Measurements from ENCODE around the gene C12orf57. TPM values are rescaled to one million over a fixed set of nuclear protein-coding genes. Genes with fewer than 3 reads are reported as not detected.

The C12orf57 gene
- total and polyA plus RNA-seq, 2 of the 13 experiments (the other 11 are each of a cell fraction or from before 2014, with no cell fraction given), result 84.0 to 287 TPM

GRCh38 chr12:6902448-6902847, 41.4 kb upstream of the C12orf57 start:
- Histone ChIP-seq H3K79me2 (ENCODE audit: insufficient read depth, low read length) (no peaks in the 10 kb centered on the region), H3K9me3 (ENCODE audit: low read length) (no peaks in the 10 kb centered on the region), H3K4me1 (ENCODE audit: insufficient read depth, low read length) (peaks cover 66% of the 10 kb centered on the region), H3K4me2 (ENCODE audit: low read depth, low read length) (no peak overlapping the region), H3K27me3 (ENCODE audit: control insufficient read depth in 1 of 2, insufficient read depth in 2 of 2, low read length in 2 of 2) (no peaks in the 10 kb centered on the region), H3K36me3 (replicated peaks in 1 of 2; ENCODE audit: control insufficient read depth in 1 of 2, insufficient read depth in 2 of 2, low read length in 2 of 2) (no peaks in the 10 kb centered on the region), H4K20me1 (ENCODE audit: insufficient read depth, low read length) (no peaks in the 10 kb centered on the region), H3K9ac (ENCODE audit: insufficient read depth, low read depth, low read length) (no peak overlapping the region), H3K27ac (ENCODE audit: extremely low read length, insufficient read depth, low read length) (no peak overlapping the region), H2AFZ (ENCODE audit: low read length) (no peak overlapping the region), H3K4me3 (replicated peaks in 1 of 3; ENCODE audit: insufficient read depth in 1 of 3, low read depth in 2 of 3, low read length in 3 of 3) (no peak overlapping the region)
- no TSS peak for BruUV-seq (replicated peaks)
- POLR2A ChIA-PET, result interaction anchor here (1.1 to 3.1 kb wide), 5 partner anchors 11 to 41 kb away, joined by 3 to 12 read pairs (median 5); partner anchors contain the start of genes C12orf57, ENO2, RNU7-1 and SPSB2
- CTCF ChIA-PET (ENCODE audit: low intra/inter-chr PET ratio, low total read pairs), result no interaction called here
- no peak for ATAC-seq
- intact Hi-C loops (cut with micrococcal nuclease; ENCODE audit: unreplicated experiment), result no loop called here
- in situ Hi-C loops (cut with HindIII; ENCODE audit: extremely low pct_ligation_motif_present, low pct_unique_long_range_greater_than_20kb), result no loop called here
- no peak for DNase-seq (ENCODE audit: low spot score)
- no peak for FAIRE-seq
- WGBS (ENCODE audit: low lambda C conversion rate), result 40% methylated on average over 4 of the region's 4 CpGs
- no peak for TF ChIP-seq ZNF543 (CRISPR knock-in tag; IDR thresholded peaks at IDR 0.05)
- 0 out of 2 replicates have a peak, but pooled peaks have one; percentile 40 for TF ChIP-seq PRDM15 (CRISPR knock-in tag; IDR thresholded peaks at IDR 0.05)
- TF ChIP-seq ZNF615 (CRISPR knock-in tag; IDR thresholded peaks at IDR 0.05; ENCODE audit: borderline replicate concordance), result no peak

- peaks cover 66% of the 10 kb centered on the region for H3K4me1 ChIP-seq (ENCODE audit: insufficient read depth, low read length)
- H3K27ac ChIP-seq (ENCODE audit: extremely low read length, insufficient read depth, low read length), result no peak overlapping the region
- FAIRE-seq (no peak), DNase-seq (ENCODE audit: low spot score) (no peak), ATAC-seq (no peak)
- WGBS (ENCODE audit: low lambda C conversion rate), result 67% methylated on average over 1 of the region's 1 CpG
- CTCF ChIA-PET (ENCODE audit: low intra/inter-chr PET ratio, low total read pairs), result no interaction called here
- peak overlapping the region; percentile 96 for H3K4me2 ChIP-seq (ENCODE audit: low read depth, low read length)
- no peak overlapping the region for H3K9ac ChIP-seq (ENCODE audit: insufficient read depth, low read depth, low read length)
- intact Hi-C loops (cut with micrococcal nuclease; ENCODE audit: unreplicated experiment), result no loop called here
- BruUV-seq (replicated peaks), result no TSS peak
- no peak overlapping the region for H3K4me3 ChIP-seq (replicated peaks in 1 of 3; ENCODE audit: insufficient read depth in 1 of 3, low read depth in 2 of 3, low read length in 3 of 3)
- in situ Hi-C loops (cut with HindIII; ENCODE audit: extremely low pct_ligation_motif_present, low pct_unique_long_range_greater_than_20kb), result no loop called here
- POLR2A ChIA-PET, result interaction anchor here (1.3 to 2.2 kb wide), 2 partner anchors 12 to 40 kb away, joined by 3 to 10 read pairs; partner anchors contain the start of genes C12orf57 and RNU7-1
- H3K79me2 ChIP-seq (ENCODE audit: insufficient read depth, low read length), result no peaks in the 10 kb centered on the region
- no peaks in the 10 kb centered on the region for H3K36me3 ChIP-seq (replicated peaks in 1 of 2; ENCODE audit: control insufficient read depth in 1 of 2, insufficient read depth in 2 of 2, low read length in 2 of 2)
- H2AFZ ChIP-seq (ENCODE audit: low read length), result peak overlapping the region; percentile 90
- H4K20me1 ChIP-seq (ENCODE audit: insufficient read depth, low read length), result no peaks in the 10 kb centered on the region
- no peaks in the 10 kb centered on the region for H3K27me3 ChIP-seq (ENCODE audit: control insufficient read depth in 1 of 2, insufficient read depth in 2 of 2, low read length in 2 of 2)
- no peaks in the 10 kb centered on the region for H3K9me3 ChIP-seq (ENCODE audit: low read length)
- TF ChIP-seq ZNF343 (CRISPR knock-in tag; IDR thresholded peaks at IDR 0.05) (no peak), SRF (IDR thresholded peaks at IDR 0.05; ENCODE audit: low read depth, low read length) (no peak), FOXO1 (CRISPR knock-in tag; IDR thresholded peaks at IDR 0.05) (no peak), TSC22D2 (CRISPR knock-in tag; IDR thresholded peaks at IDR 0.05; ENCODE audit: borderline replicate concordance) (no peak), EHMT2 (IDR thresholded peaks at IDR 0.05; ENCODE audit: borderline replicate concordance, low read depth, low read length) (no peak), ELK4 (CRISPR knock-in tag; IDR thresholded peaks at IDR 0.05; ENCODE audit: borderline replicate concordance) (no peak), CREB1 (IDR thresholded peaks at IDR 0.05) (no peak), CREB1 (CRISPR knock-in tag; IDR thresholded peaks at IDR 0.05) (no peak), ZNF619 (CRISPR knock-in tag; IDR thresholded peaks at IDR 0.05) (no peak), MXD1 (CRISPR knock-in tag; IDR thresholded peaks at IDR 0.05) (no peak)
Observed at GRCh38 chr12:6903722-6904121, 40.1 kb upstream of the C12orf57 start.
